ENCODE measurements around the gene HPRT1. TPM values are rescaled to one million over a fixed set of nuclear protein-coding genes. Genes with fewer than 3 reads are reported as not detected.

Gene HPRT1
- total RNA-seq, 2 donors from 2014 or later = 30.6 to 49.6 TPM

DNA sequence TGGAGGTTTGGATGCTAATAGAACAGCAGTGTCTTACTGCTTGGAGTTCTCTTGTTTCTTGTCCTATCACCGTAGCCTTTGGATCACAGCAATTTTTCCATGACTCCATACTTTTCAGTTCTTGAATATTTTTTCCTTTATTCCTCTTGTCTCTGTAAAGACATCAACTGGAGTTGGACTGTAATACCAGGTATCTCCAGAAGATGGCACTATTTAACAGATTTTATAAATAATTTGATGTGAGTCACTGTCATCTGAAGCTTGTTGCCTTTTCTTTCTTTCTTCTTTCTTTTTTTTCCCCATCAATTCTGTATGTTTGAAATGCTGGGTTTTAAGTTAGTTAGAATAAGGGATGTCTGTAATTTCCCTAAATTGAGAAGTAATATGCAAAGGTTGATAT lies 24.1 kb downstream of the HPRT1 start:
- H3K27me3 ChIP-seq = no peaks in the 10 kb centered on the region
- no peak overlapping the region for H3K9ac ChIP-seq (ENCODE audit: low read depth in 2 of 2, low read length in 2 of 2)
- DNase-seq = no peak
- no peak overlapping the region for H3K27ac ChIP-seq
- intact Hi-C loops (cut with DNase I) = loop anchor here (10.0 kb wide), 1 partner anchor 281 kb away; no protein-coding TSS in a partner anchor
- TF ChIP-seq, protein P1, sequence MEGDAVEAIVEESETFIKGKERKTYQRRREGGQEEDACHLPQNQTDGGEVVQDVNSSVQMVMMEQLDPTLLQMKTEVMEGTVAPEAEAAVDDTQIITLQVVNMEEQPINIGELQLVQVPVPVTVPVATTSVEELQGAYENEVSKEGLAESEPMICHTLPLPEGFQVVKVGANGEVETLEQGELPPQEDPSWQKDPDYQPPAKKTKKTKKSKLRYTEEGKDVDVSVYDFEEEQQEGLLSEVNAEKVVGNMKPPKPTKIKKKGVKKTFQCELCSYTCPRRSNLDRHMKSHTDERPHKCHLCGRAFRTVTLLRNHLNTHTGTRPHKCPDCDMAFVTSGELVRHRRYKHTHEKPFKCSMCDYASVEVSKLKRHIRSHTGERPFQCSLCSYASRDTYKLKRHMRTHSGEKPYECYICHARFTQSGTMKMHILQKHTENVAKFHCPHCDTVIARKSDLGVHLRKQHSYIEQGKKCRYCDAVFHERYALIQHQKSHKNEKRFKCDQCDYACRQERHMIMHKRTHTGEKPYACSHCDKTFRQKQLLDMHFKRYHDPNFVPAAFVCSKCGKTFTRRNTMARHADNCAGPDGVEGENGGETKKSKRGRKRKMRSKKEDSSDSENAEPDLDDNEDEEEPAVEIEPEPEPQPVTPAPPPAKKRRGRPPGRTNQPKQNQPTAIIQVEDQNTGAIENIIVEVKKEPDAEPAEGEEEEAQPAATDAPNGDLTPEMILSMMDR (IDR thresholded peaks at IDR 0.05) = peak; percentile 62
- H3K9me3 ChIP-seq = no peaks in the 10 kb centered on the region
- H3K36me3 ChIP-seq = no peaks in the 10 kb centered on the region
- H3K4me3 ChIP-seq = no peak overlapping the region
- H3K4me1 ChIP-seq = no peaks in the 10 kb centered on the region

DNA sequence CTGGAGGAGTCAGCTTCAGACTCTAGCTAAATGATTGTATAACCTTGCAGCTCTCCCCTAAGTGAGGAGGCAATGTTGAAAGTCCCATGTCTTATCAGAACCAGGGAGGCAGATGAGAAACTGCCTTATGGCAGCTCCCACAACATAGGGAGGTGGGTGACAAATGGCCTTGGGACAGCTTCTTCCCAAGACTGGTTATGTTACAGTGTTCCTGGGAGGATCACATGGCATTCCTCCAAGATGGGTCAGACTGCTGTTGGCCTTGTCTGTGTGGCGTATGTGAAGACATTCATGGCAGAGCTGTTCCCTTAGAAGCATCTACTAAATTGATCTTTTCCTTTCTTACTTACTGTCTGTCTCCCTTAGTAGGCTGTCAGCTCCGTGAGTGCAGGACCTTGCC lies 42.0 kb downstream of the HPRT1 start:
- Histone ChIP-seq H3K4me3 (no peak overlapping the region), H3K27me3 (no peaks in the 10 kb centered on the region), H3K36me3 (no peaks in the 10 kb centered on the region), H3K9me3 (no peaks in the 10 kb centered on the region), H3K27ac (no peak overlapping the region), H3K9ac (ENCODE audit: low read depth in 2 of 2, low read length in 2 of 2) (no peak overlapping the region), H3K4me1 (no peaks in the 10 kb centered on the region)
- DNase-seq = no peak
- intact Hi-C loops (cut with DNase I) = no loop called here
- TF ChIP-seq, protein P1 (IDR thresholded peaks at IDR 0.05) = no peak

- H3K9ac ChIP-seq (ENCODE audit: low read depth in 2 of 2, low read length in 2 of 2) = no peak overlapping the region
- H3K36me3 ChIP-seq = no peaks in the 10 kb centered on the region
- no peaks in the 10 kb centered on the region for H3K4me1 ChIP-seq
- no peak overlapping the region for H3K4me3 ChIP-seq
- intact Hi-C loops (cut with DNase I) = no loop called here
- H3K9me3 ChIP-seq = no peaks in the 10 kb centered on the region
- H3K27ac ChIP-seq = no peak overlapping the region
- TF ChIP-seq, protein P1 (IDR thresholded peaks at IDR 0.05) = no peak
- no peaks in the 10 kb centered on the region for H3K27me3 ChIP-seq
- DNase-seq = no peak
Measured at GRCh38 chrX:134502686-134503085, 42.7 kb downstream of the HPRT1 start.

DNA sequence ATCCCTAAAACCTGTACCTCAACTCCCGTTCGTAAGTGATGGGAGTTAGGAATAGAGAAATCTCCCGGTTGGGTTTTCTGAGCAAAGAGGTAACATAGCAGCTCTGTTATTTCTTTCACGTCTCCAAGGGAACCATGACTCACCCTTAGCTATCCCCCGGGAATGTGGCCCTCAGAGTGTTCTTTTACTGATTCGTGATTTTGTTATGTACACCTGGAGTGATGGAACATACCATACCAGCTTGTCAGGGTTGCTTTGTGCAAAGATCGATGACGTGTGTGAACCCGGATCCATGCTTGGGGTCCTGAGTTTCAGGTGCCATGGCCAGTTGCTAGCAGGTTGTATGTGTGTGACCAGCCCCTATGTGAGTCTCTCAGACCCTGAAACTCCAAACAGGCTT lies 52.6 kb downstream of the HPRT1 start:
- Histone ChIP-seq H3K36me3 (no peaks in the 10 kb centered on the region), H3K9me3 (no peaks in the 10 kb centered on the region), H3K4me3 (no peak overlapping the region), H3K4me1 (no peaks in the 10 kb centered on the region), H3K27me3 (no peaks in the 10 kb centered on the region), H3K9ac (ENCODE audit: low read depth in 2 of 2, low read length in 2 of 2) (no peak overlapping the region), H3K27ac (no peak overlapping the region)
- TF ChIP-seq, protein P1 (IDR thresholded peaks at IDR 0.05) = no peak
- intact Hi-C loops (cut with DNase I) = no loop called here
- no peak for DNase-seq

DNA sequence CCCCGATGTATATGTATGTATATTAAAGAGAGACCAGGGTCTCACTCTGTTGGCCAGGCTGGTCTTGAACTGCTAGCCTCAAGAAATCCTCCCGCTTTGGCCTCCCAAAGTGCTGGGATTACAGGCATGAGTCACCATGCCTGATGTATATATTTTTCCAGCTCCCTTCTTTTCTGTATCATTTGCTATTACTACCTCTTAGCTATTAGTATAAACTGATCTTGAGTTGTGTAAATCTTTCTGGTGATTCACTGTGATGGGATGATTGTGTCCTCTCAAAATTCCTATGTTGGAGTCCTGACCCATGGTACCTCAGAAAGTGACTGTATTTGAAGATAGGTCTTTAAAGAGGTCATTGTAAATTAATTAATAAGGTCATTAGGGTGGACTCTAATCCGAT lies 53.1 kb downstream of the HPRT1 start:
- Histone ChIP-seq H3K9ac (ENCODE audit: low read depth in 2 of 2, low read length in 2 of 2) (no peak overlapping the region), H3K4me3 (no peak overlapping the region), H3K27ac (no peak overlapping the region), H3K27me3 (no peaks in the 10 kb centered on the region), H3K4me1 (no peaks in the 10 kb centered on the region), H3K36me3 (no peaks in the 10 kb centered on the region), H3K9me3 (no peaks in the 10 kb centered on the region)
- intact Hi-C loops (cut with DNase I) = no loop called here
- DNase-seq = no peak
- TF ChIP-seq, protein P1 (IDR thresholded peaks at IDR 0.05) = no peak
